Neural cell (in vitro differentiated cells): ENCODE results near the gene LRRIQ4.

Experiments
- CTCF ChIP-seq: fragments of 450-650 bp; IDR thresholded peaks from 2 replicates; pipeline ENCODE4 v1.5.1; 2014; ENCODE audit warnings: antibody characterized with exemption, mild to moderate bottlenecking, moderate library complexity; ENCODE audit not compliant: poor library complexity, severe bottlenecking
- EP300 ChIP-seq: fragments of 450-650 bp; conservative IDR thresholded peaks from 2 replicates; pipeline ENCODE4 v1.6.1; 2014; ENCODE audit warnings: antibody characterized with exemption, mild to moderate bottlenecking, moderate library complexity; ENCODE audit not compliant: poor library complexity, severe bottlenecking
- EZH2 ChIP-seq: fragments of 200-600, 300-800 bp; shearing (Covaris generic), sonication (generic); IDR thresholded peaks from 2 replicates; pipeline ENCODE4 v1.6.1; 2014; ENCODE audit warnings: antibody characterized with exemption, low read length, borderline replicate concordance, mild to moderate bottlenecking; ENCODE audit not compliant: insufficient read depth, poor library complexity, severe bottlenecking
- POLR2AphosphoS5 ChIP-seq: IDR thresholded peaks from 2 replicates; pipeline ENCODE4 v1.6.1; 2012
- RAD21 ChIP-seq: fragments of 450-650 bp; conservative IDR thresholded peaks from 2 replicates; pipeline ENCODE4 v1.6.1; 2014; ENCODE audit warnings: antibody characterized with exemption, mild to moderate bottlenecking, moderate library complexity
- REST ChIP-seq: IDR thresholded peaks from 2 replicates; pipeline ENCODE4 v1.6.1; 2012; ENCODE audit warnings: borderline replicate concordance
- TAF1 ChIP-seq: IDR thresholded peaks from 2 replicates; pipeline ENCODE4 v1.6.1; 2012; ENCODE audit warnings: low read depth

GRCh38 chr3:169855514-169855913 lies 42.8 kb downstream of the LRRIQ4 start:
- no peak for TF ChIP-seq POLR2AphosphoS5
- TF ChIP-seq CTCF = no peak
- TF ChIP-seq TAF1 = no peak
- TF ChIP-seq EZH2 = no peak
- no peak for TF ChIP-seq REST
- no peak for TF ChIP-seq RAD21
- TF ChIP-seq EP300 = no peak
